Muscle layer of colon (tissue), 2 donors: ENCODE measurements around the gene FARSB.

Source experiments
- H3K27ac ChIP-seq: one replicate; pipeline ENCODE4 v1.7.0; 2013; ENCODE audit warnings: low read depth, mild to moderate bottlenecking, low read length, moderate library complexity
- H3K27me3 ChIP-seq, 2 donors: one replicate each; pipeline ENCODE4 v1.7.0; 2013; ENCODE audit warnings: low read length in 2 of 2, mild to moderate bottlenecking in 2 of 2; ENCODE audit not compliant: insufficient read depth in 2 of 2, control insufficient read depth in 1 of 2
- H3K36me3 ChIP-seq: one replicate; pipeline ENCODE4 v1.7.0; 2013; ENCODE audit warnings: mild to moderate bottlenecking, low read length; ENCODE audit not compliant: insufficient read depth
- H3K4me1 ChIP-seq: one replicate; pipeline ENCODE4 v1.7.0; 2013; ENCODE audit warnings: mild to moderate bottlenecking, low read length; ENCODE audit not compliant: insufficient read depth
- H3K4me3 ChIP-seq, 2 donors: one replicate each; pipeline ENCODE4 v1.7.0; 2013; ENCODE audit warnings: low read length in 2 of 2, low read depth in 1 of 2, mild to moderate bottlenecking in 1 of 2, moderate library complexity in 1 of 2
- H3K9ac ChIP-seq: one replicate; pipeline ENCODE4 v1.7.0; 2013; ENCODE audit warnings: low read length
- H3K9me3 ChIP-seq: one replicate; pipeline ENCODE4 v1.7.0; 2013; ENCODE audit warnings: mild to moderate bottlenecking, low read length
- donor health status: abdominal sarcoma.
- donor health status: Adenocarcinoma of cecum.

Gene FARSB

DNA sequence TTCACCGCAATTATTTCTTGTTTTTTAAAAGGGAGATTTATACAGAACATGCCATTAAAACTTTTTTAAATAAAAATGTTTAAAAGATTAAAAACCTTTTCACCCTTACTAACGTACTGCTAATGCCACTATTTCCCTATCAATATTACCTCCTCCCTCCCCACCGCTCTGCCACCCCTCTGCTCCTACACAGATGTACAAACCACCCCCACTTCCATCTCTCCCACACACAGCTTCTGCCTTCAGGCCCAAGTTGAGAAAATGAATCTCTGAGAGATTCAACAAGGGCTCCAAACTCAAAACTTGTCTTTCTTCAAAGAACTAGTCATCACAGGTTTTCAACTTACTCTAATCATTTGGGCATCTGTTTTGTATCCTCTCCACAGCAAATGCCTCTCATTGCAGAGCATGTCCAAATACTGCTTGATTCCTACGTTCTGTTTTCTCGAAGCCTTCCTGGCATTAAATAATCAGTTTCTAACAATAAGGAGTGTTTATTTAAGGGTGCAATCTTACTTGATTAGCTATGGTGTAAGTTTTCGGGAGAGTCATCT lies 32.1 kb downstream of the FARSB start:
- Histone ChIP-seq H3K4me1 (peaks cover 37% of the 10 kb centered on the region), H3K36me3 (peaks cover 6% of the 10 kb centered on the region), H3K9me3 (no peaks in the 10 kb centered on the region), H3K27me3 (no peaks in the 10 kb centered on the region), H3K9ac (no peak overlapping the region), H3K4me3 (no peak overlapping the region), H3K27ac (peak overlapping the region; percentile 42)

GRCh38 chr2:222622910-222623309 lies 33.0 kb downstream of the FARSB start:
- Histone ChIP-seq H3K36me3 (no peaks in the 10 kb centered on the region), H3K27ac (no peak overlapping the region), H3K9ac (no peak overlapping the region), H3K4me1 (peaks cover 37% of the 10 kb centered on the region), H3K9me3 (no peaks in the 10 kb centered on the region), H3K27me3 (no peaks in the 10 kb centered on the region), H3K4me3 (no peak overlapping the region)

- Histone ChIP-seq H3K27ac (peak overlapping the region; percentile 48), H3K9ac (no peak overlapping the region), H3K9me3 (no peaks in the 10 kb centered on the region), H3K27me3 (no peaks in the 10 kb centered on the region), H3K4me1 (peaks cover 37% of the 10 kb centered on the region), H3K36me3 (no peaks in the 10 kb centered on the region), H3K4me3 (no peak overlapping the region)
Observed at GRCh38 chr2:222621893-222622292, 34.0 kb downstream of the FARSB start.

DNA sequence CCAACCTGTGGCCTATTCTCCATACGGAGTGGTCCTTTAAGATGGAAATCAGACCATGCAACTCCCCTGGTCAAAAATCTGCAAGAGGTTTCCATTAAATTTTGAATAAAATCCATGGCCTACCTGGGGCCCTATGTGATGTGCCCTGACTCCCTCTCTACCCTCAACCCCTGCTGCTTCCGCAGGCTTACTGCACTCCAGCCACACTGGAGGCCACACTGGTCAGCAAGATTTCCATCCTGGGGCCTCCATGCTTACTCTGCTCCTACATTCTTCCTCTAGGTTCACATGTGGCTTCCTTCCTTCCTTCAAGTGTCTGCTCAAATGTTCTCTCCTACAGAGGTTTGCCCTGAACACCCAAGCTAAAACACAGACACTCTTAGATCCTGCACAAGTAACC lies 40.6 kb downstream of the FARSB start:
- Histone ChIP-seq H3K4me3 (no peak overlapping the region), H3K27ac (no peak overlapping the region), H3K36me3 (peaks cover 16% of the 10 kb centered on the region), H3K9ac (no peak overlapping the region), H3K27me3 (no peaks in the 10 kb centered on the region), H3K9me3 (no peaks in the 10 kb centered on the region), H3K4me1 (peaks cover 3% of the 10 kb centered on the region)

GRCh38 chr2:222613715-222614331 lies 42.1 kb downstream of the FARSB start:
- Histone ChIP-seq H3K36me3 (peaks cover 16% of the 10 kb centered on the region), H3K4me3 (no peak overlapping the region), H3K9me3 (no peaks in the 10 kb centered on the region), H3K27ac (no peak overlapping the region), H3K27me3 (no peaks in the 10 kb centered on the region), H3K4me1 (no peaks in the 10 kb centered on the region), H3K9ac (no peak overlapping the region)

GRCh38 chr2:222611684-222612083 lies 44.2 kb downstream of the FARSB start:
- H3K27ac ChIP-seq, result no peak overlapping the region
- H3K36me3 ChIP-seq, result peaks cover 16% of the 10 kb centered on the region
- H3K9me3 ChIP-seq, result no peaks in the 10 kb centered on the region
- H3K4me3 ChIP-seq, result no peak overlapping the region
- H3K4me1 ChIP-seq, result no peaks in the 10 kb centered on the region
- no peak overlapping the region for H3K9ac ChIP-seq
- no peaks in the 10 kb centered on the region for H3K27me3 ChIP-seq

GRCh38 chr2:222610746-222611145 lies 45.1 kb downstream of the FARSB start:
- H3K27me3 ChIP-seq, result no peaks in the 10 kb centered on the region
- H3K4me1 ChIP-seq, result no peaks in the 10 kb centered on the region
- H3K9ac ChIP-seq, result no peak overlapping the region
- peaks cover 16% of the 10 kb centered on the region for H3K36me3 ChIP-seq
- no peak overlapping the region for H3K27ac ChIP-seq
- H3K4me3 ChIP-seq, result no peak overlapping the region
- no peaks in the 10 kb centered on the region for H3K9me3 ChIP-seq

- Histone ChIP-seq H3K4me1 (no peaks in the 10 kb centered on the region), H3K9me3 (no peaks in the 10 kb centered on the region), H3K9ac (no peak overlapping the region), H3K27me3 (no peaks in the 10 kb centered on the region), H3K4me3 (no peak overlapping the region), H3K27ac (no peak overlapping the region), H3K36me3 (peaks cover 9% of the 10 kb centered on the region)
Observed at GRCh38 chr2:222609381-222609780, 46.5 kb downstream of the FARSB start.

GRCh38 chr2:222608081-222608480 lies 47.8 kb downstream of the FARSB start:
- peaks cover 9% of the 10 kb centered on the region for H3K36me3 ChIP-seq
- H3K27ac ChIP-seq, result no peak overlapping the region
- no peaks in the 10 kb centered on the region for H3K27me3 ChIP-seq
- H3K9ac ChIP-seq, result no peak overlapping the region
- H3K9me3 ChIP-seq, result no peaks in the 10 kb centered on the region
- no peaks in the 10 kb centered on the region for H3K4me1 ChIP-seq
- no peak overlapping the region for H3K4me3 ChIP-seq

DNA sequence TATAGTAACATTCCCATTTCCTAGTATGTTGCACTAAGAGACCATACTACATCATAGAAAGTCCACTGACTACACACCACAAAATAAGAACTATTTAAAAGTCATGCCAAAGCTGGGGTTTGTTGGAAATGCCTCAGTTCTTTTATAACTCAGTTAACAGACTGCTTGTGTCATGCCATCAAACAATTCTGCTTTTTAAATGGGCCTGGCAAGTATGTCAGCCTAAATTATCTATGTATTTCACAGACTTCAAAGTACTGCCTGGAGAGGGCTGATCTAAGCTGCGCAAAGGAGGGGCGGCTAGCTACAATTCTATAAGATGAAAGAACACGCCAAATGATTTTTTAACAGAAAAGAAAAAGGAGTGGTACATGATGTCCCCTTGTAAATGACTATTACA lies 49.6 kb downstream of the FARSB start:
- Histone ChIP-seq H3K27ac (no peak overlapping the region), H3K4me3 (no peak overlapping the region), H3K9me3 (no peaks in the 10 kb centered on the region), H3K36me3 (no peaks in the 10 kb centered on the region), H3K4me1 (no peaks in the 10 kb centered on the region), H3K9ac (no peak overlapping the region), H3K27me3 (no peaks in the 10 kb centered on the region)

- Histone ChIP-seq H3K4me1 (no peaks in the 10 kb centered on the region), H3K36me3 (no peaks in the 10 kb centered on the region), H3K9me3 (no peaks in the 10 kb centered on the region), H3K27me3 (no peaks in the 10 kb centered on the region), H3K4me3 (no peak overlapping the region), H3K27ac (no peak overlapping the region), H3K9ac (no peak overlapping the region)
Observed at GRCh38 chr2:222604749-222605515, 51.0 kb downstream of the FARSB start.
